Measurements from ENCODE around the gene GBGT1.

Gene GBGT1

DNA sequence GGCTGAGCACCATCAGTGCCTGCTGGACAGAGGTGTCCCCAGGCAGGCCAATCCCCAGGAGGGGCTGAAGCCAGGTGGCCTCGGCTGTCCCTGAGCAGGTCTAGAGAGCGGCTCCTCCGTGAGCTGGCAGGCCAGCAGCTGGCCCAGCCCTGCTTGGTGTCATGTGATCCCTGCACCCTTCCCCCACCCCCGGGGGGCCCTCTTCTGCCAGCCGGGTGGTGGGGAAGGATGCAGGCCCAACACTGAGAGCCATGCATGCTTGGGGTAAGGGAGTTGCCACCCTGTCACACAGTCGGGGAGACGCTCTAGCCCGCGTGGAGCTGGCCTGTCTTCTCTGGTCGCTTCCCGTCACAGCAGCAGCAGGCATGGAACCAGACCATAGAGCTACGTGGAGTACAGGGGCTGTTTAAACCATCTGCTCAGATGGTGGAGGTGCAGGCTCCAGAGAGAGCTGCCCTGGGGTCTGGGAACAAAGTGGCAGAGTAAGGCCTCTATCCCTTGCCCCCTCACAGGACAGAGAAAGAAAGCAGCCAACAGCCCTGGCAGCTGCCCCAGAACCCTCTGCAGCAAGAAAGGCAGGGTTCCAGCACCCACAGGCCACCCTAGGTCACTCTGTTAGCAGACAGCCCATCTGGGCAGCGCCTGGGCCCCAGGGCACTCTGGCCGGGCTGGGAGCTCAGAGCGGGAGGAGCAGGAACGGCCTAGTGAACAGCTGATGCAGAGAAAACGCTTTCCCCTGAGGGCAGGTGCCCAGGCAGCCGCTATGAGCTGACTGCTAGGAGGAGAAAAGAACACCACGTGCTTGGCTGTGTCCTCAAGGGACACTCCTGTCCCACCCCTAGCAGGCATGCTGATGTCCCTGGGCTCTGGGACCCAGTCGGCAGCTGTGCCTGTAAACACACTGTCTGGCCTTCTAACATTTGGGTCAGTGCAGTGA is 49.5 kb downstream of the GBGT1 start:
- peak; percentile 78 for DNase-seq (ENCODE audit: low read depth)

GRCh38 chr9:133113163-133113948 is 50.4 kb downstream of the GBGT1 start:
- peak; percentile 75 for DNase-seq (ENCODE audit: low read depth)

DNA sequence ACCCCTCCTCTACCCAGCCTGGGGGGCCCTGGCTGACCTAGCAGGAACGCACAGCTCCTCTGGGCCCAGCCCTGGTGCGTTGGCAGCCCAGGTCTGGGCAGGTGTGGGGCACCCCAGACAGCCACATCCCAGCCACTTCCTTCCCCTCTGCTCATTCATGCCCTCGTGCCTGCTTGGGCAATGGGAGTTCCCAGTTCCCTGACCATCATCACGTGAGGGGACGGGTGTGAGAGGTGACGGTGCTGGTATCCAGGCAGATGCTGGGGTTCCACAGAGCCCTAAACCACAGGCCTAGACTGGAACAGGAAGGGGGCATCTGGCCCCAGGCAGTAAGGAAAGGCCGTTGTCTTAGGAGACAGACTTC is 51.1 kb downstream of the GBGT1 start:
- DNase-seq (ENCODE audit: low read depth): no peak

DNA sequence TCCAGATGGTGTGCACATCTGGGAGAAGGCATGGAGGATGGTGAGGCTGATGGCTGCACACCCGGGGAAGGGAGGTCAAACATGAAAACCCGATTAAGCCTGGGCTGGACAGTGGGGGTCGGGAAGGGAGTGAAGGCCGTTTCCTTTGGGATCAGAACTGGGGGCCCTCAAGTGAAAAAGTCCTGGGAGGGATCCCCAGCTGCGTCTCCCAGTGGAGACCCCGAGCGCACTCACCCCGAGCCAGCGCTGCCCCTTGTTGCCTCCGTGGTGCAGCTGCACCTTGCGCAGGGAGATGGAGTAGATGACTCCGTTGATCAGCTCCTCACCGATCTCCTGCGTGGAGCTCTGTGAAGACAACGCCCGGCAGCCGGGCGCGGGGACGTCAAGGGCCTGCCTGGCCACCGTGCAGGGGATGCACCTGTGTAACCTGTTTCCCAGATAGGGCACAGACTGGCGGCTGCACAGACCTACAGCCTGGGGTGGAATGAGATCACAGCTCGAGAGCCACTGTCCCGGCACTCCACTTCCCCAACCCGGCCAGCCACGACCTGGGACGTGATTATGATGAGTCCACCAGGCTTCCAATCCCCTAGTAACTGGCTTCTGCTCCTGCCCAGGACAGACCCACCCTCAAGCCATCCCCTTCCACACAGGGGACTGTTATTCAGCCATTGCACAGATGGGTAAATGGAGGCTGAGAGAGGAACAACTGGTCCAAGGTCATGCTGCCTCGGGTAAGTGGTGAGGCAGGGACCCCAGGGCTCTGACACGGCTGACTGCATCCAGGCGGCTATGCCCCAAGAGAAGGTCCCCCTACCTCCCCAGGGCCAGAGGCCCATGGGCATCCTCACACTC is 51.7 kb downstream of the GBGT1 start:
- DNase-seq (ENCODE audit: low read depth): no peak

- DNase-seq (ENCODE audit: low read depth): no peak
Measured at GRCh38 chr9:133109931-133110650, 53.6 kb downstream of the GBGT1 start.

DNA sequence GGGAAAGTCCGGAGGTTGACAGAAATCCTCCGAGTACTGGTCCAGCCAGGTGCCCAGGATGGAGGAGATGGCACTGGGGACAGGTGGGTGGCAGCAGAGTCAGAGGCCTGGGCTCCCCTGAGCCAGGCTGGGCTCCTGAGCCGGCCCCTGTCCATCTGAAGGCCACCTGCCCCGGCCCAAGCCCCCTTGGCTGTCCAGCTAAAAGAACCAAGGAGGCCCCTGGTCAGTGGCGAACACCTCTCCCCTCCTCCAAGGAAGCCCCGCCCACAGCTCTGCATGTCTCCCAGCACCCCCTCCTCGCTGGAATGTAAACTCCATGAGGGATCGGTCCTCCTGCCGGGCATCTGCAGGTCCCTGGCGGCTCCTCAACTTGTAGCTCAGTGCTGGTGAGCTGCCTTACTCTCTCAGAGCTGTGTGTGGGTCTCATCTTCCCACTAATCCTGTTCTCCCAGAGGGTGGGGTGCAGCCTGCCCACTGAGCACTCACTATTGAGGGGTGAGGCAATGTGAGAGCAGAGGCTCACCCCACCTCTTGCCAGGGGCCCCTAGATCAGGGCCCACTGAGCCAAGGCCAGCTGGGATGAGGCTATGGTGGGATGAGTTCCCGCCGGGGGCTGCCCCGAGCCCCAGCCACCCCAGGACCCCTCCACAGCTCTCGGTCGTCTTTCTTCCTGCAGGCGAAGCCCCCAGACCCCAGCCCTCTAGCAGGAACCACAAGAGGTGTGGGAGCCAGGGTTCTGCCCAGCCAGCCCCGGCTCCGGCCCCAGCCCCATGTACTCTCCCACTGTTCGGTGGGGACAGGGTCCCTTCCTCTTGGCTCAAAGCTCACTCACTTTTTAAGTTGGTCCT is 54.7 kb downstream of the GBGT1 start:
- no peak for DNase-seq (ENCODE audit: low read depth)

DNA sequence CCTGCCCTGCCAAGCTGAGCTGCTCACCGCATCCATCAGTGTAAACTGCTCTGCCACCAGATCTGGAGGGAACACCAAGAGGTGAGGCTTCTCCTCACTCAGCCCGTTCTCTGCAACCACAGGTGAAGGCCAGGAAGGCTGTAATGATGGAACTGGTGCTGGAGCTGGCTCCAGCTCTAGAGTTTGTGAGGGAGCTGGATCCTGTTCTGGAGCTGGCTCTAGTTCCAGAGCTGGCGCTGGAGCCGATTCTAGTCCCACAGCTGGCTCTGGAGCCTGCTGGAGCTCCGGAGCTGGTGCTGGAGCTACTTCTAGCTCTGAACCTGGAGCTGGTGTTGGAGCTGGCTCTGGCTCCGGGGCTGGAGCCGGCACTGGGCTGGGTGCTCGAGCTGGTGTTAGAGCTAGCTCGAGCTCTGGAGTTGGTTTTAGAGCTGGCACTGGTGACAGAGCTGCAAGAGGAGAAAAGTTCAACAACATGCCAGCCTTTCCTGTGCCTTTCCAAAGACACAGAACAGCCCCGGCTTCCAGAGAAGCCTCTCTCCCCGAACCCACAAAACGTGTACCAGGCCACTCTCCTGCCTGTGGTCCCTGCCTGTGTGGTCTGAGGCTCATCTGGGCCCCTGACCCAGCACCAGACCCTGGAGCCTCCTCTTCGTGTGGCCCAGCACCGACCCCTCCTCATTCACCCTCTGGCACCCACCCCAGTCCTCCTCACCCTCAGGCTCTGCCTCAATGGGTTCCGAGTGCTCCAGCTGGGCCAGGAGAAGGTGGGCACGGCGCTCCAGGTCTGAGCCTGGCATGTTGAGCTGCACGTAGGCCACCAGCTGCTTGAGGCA is 55.5 kb downstream of the GBGT1 start:
- no peak for DNase-seq (ENCODE audit: low read depth)

- no peak for DNase-seq (ENCODE audit: low read depth)
Measured at GRCh38 chr9:133107245-133107722, 56.4 kb downstream of the GBGT1 start.

GRCh38 chr9:133106511-133107244 is 57.0 kb downstream of the GBGT1 start:
- DNase-seq (ENCODE audit: low read depth): no peak

- DNase-seq (ENCODE audit: low read depth): no peak
Measured at GRCh38 chr9:133105461-133105770, 58.3 kb downstream of the GBGT1 start.

DNA sequence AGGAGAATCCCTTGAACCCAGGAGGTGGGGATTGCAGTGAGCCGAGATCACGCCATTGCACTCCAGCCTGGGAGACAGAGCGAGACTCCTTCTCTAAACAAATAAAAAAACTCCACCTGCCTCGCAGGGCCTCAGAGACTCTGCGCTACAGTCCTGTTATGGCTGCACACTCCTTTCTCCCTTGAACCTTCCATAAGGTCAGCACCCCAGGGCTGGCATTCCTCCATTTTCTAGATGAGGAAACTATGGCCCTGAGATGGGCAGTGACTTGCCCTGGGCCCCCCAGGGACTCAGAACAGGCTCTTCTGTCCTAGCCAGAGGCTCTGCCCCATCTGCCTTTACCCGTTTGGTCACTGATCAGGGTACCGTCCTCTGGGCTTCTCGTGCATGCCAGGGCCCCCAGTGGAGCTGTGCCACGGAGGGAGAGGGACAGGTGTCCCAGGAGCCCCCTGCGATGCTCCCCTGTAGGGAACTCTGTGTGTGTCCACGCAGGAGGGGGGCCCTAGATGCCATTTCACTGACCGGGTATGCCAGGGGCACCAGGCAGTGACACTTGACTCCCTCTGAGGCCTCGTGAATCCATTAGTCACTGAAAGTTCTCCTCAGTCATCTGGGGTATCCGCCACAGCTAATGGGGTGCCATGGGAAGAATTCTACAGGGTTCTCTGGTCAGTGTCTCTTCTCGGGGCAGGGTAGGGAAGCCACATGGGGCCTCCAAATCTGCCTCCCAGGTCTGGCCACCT is 58.8 kb downstream of the GBGT1 start:
- no peak for DNase-seq (ENCODE audit: low read depth)

- no peak for DNase-seq (ENCODE audit: low read depth)
Measured at GRCh38 chr9:133103987-133104505, 59.7 kb downstream of the GBGT1 start.

DNA sequence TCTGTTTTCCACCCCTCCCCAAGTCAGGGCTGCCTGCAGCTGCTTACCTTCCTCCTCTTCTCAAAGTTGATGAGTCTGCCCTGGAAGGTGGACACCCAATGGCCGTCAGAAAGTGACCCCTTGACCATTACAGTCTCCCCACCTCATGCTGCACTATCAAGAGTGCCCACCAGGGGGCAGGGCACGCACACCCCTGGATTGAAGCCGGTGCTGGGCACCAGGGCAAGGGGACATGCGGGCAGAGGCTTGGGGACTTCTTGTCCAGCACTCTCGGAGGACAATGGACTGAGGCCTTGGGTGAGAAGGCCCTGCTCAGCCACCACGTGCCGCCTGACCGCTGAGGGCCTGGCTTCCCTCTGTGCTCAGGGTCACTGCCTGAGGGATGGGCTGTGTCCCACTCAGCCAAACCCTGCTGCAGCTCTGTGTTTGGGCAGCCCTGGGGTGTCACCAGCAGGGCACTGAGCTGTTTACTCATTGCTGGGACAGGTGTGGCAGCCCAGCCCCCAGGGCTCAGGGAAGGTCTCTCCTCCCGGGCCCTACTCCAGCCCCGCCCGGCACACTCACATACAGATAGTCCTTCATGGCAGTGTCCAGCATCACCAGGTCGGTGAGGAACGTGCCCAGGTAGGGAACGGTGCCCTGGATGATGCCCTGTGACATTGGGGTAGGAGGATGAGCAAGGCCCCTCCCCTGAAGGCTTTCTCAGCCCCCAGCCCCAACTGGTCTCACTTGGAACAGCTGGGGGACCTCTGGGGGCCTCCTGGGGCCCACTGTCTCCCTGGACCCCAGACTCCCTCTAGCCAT is 60.3 kb downstream of the GBGT1 start:
- peak; percentile 54 for DNase-seq (ENCODE audit: low read depth)

Measured in EH (cell line).